Thyroid gland (tissue), 4 donors: ENCODE measurements around the gene FNDC3B. TPM values are rescaled to one million over a fixed set of nuclear protein-coding genes. Genes with fewer than 3 reads are reported as not detected.

Experiments used
- DNase-seq, 2 donors: peaks; one replicate each; pipeline ENCODE4 v3.0.0-alpha.2; 2019
- H3K27ac ChIP-seq, 3 donors: fragments of 200-600 bp; sonication (generic); 1 replicate in 2 of 3; 2 replicates in 1 of 3; pipeline ENCODE4 v1.5.1; 2016 to 2019; ENCODE audit warnings: mild to moderate bottlenecking in 1 of 3, moderate library complexity in 1 of 3
- H3K27me3 ChIP-seq: fragments of 200-600 bp; sonication (generic); one replicate; pipeline ENCODE4 v1.5.1; 2019
- H3K36me3 ChIP-seq, 2 donors: fragments of 200-600 bp; sonication (generic); one replicate each; pipeline ENCODE4 v1.5.1; 2016 to 2019
- H3K4me1 ChIP-seq, 2 donors: fragments of 200-600 bp; sonication (generic); one replicate each; pipeline ENCODE4 v1.5.1; 2017 to 2019
- H3K4me3 ChIP-seq, 3 donors: fragments of 200-600 bp; sonication (generic); replicated peaks in 1 of 3; 1 replicate in 2 of 3; 2 replicates in 1 of 3; pipeline ENCODE4 v1.5.1; 2016; ENCODE audit warnings: mild to moderate bottlenecking in 1 of 3
- H3K9me3 ChIP-seq: fragments of 200-600 bp; sonication (generic); one replicate; pipeline ENCODE4 v1.5.1; 2017
- POLR2A ChIP-seq, 2 donors: fragments of 450-650 bp; IDR thresholded peaks; one replicate each; pipeline ENCODE4 v1.6.1; 2017; ENCODE audit warnings: antibody characterized with exemption in 2 of 2, mild to moderate bottlenecking in 2 of 2, moderate library complexity in 1 of 2
- WGBS, 2 donors: methylation state at CpG; one replicate each; pipeline ENCODE4 v1.1.5; 2017; 5-methylcytosine and 5-hydroxymethylcytosine counted together
- intact Hi-C: fragments of 100-400 bp; cut with DNase I; formaldehyde crosslinking; loops from one replicate; pipeline ENCODE4 v1.15.1; 2023
- total RNA-seq, 4 donors: library from RNA; depleted of rRNA; stranded (reverse); fragments of >200 nt; gene quantifications; one replicate each; pipeline ENCODE4 v1.2.3, GENCODE V29; 2016
- TF ChIP-seq, protein P1 (sequence below), 6 experiments: fragments of 200-600 bp in 3 of 6; fragments of 450-650 bp in 3 of 6; sonication (generic) in 3 of 6; IDR thresholded peaks; one replicate each; pipeline ENCODE4 v1.5.1; 2016 to 2019; ENCODE audit warnings: antibody characterized with exemption in 6 of 6, mild to moderate bottlenecking in 2 of 6, inconsistent platforms in 1 of 6, moderate library complexity in 1 of 6

Gene FNDC3B
- total RNA-seq, 4 donors from 2014 or later = 118 to 172 (median 146) TPM

DNA sequence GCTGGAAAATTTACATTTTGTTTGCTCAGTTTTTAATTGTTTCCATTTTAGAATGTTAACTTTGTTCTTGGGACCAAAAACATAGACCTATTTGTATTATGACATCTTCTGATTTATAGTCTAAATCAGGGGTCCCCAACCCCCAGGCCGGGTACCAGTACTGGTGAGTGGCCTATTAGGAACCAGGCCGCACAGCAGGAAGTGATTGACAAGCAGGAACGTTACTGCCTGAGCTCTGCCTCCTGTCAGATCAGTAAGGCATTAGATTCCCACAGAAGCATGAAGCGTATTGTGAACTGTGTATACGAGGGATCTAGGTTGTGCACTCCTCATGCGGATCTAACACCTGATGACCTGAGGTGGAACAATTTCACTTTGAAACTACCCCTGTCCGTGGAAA, 357.0 kb downstream of the FNDC3B start:
- WGBS, 2 donors = 84 to 85% methylated on average over 7 of the region's 7 CpGs

GRCh38 chr3:172397716-172398405, 358.5 kb downstream of the FNDC3B start:
- no peak for DNase-seq
- 85 to 87% methylated on average over 1 of the region's 1 CpG for WGBS, 2 donors
- no peaks in the 10 kb centered on the region for H3K4me1 ChIP-seq

More for the DNA sequence above, 357.0 kb downstream of the FNDC3B start:
- no peak for DNase-seq
- TF ChIP-seq POLR2A (IDR thresholded peaks at IDR 0.05) = no peak
- TF ChIP-seq, protein P1, sequence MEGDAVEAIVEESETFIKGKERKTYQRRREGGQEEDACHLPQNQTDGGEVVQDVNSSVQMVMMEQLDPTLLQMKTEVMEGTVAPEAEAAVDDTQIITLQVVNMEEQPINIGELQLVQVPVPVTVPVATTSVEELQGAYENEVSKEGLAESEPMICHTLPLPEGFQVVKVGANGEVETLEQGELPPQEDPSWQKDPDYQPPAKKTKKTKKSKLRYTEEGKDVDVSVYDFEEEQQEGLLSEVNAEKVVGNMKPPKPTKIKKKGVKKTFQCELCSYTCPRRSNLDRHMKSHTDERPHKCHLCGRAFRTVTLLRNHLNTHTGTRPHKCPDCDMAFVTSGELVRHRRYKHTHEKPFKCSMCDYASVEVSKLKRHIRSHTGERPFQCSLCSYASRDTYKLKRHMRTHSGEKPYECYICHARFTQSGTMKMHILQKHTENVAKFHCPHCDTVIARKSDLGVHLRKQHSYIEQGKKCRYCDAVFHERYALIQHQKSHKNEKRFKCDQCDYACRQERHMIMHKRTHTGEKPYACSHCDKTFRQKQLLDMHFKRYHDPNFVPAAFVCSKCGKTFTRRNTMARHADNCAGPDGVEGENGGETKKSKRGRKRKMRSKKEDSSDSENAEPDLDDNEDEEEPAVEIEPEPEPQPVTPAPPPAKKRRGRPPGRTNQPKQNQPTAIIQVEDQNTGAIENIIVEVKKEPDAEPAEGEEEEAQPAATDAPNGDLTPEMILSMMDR (IDR thresholded peaks at IDR 0.05) = no peak
- Histone ChIP-seq H3K27me3 (no peaks in the 10 kb centered on the region), H3K4me1 (no peaks in the 10 kb centered on the region), H3K36me3 (peaks cover 4% of the 10 kb centered on the region in 2 donors), H3K27ac (no peak overlapping the region), H3K4me3 (no peak overlapping the region), H3K9me3 (no peaks in the 10 kb centered on the region)
- intact Hi-C loops = no loop called here

GRCh38 chr3:172398484-172398883, 359.1 kb downstream of the FNDC3B start:
- no peak for TF ChIP-seq POLR2A (IDR thresholded peaks at IDR 0.05)
- TF ChIP-seq, protein P1 (IDR thresholded peaks at IDR 0.05) = no peak
- H3K27ac ChIP-seq = no peak overlapping the region
- peaks cover 4% of the 10 kb centered on the region in 2 donors for H3K36me3 ChIP-seq
- no peaks in the 10 kb centered on the region for H3K9me3 ChIP-seq
- DNase-seq = no peak
- no peak overlapping the region for H3K4me3 ChIP-seq
- 98 to 99% methylated on average over 4 of the region's 4 CpGs for WGBS, 2 donors
- no peaks in the 10 kb centered on the region for H3K4me1 ChIP-seq
- no peaks in the 10 kb centered on the region for H3K27me3 ChIP-seq
- intact Hi-C loops = no loop called here

More at GRCh38 chr3:172397716-172398405, 358.5 kb downstream of the FNDC3B start:
- Histone ChIP-seq H3K27me3 (no peaks in the 10 kb centered on the region), H3K9me3 (no peaks in the 10 kb centered on the region), H3K4me3 (no peak overlapping the region), H3K36me3 (peaks cover 4% of the 10 kb centered on the region in 2 donors), H3K27ac (no peak overlapping the region)
- intact Hi-C loops = no loop called here
- TF ChIP-seq POLR2A (IDR thresholded peaks at IDR 0.05) = no peak
- TF ChIP-seq, protein P1 (IDR thresholded peaks at IDR 0.05) = no peak

DNA sequence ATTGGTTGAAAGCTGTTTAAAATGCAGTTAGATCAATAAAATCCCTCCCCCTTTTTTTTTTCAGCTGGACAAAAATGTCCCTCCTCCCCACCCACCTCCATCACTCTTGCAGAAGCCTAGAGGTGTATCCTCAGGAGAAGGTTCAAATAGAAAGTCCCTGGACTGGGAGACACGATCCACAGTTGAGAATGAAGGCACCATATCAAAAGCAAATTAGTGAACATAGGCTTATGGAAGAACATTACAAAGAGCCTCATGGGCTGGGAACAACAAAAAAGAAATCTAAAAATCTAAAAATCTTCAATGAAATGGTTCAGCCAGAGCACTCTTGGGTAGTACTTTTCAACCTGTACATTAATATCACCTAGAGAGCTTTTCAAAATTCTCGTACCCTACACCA, 362.7 kb downstream of the FNDC3B start:
- no peak for DNase-seq
- Histone ChIP-seq H3K27ac (no peak overlapping the region), H3K27me3 (no peaks in the 10 kb centered on the region), H3K36me3 (peaks cover 1 to 3% of the 10 kb centered on the region in 2 donors), H3K4me3 (no peak overlapping the region), H3K4me1 (no peaks in the 10 kb centered on the region), H3K9me3 (no peaks in the 10 kb centered on the region)
- intact Hi-C loops = no loop called here
- TF ChIP-seq, protein P1 (IDR thresholded peaks at IDR 0.05) = no peak
- no peak for TF ChIP-seq POLR2A (IDR thresholded peaks at IDR 0.05)
- WGBS, 2 donors = 72 to 99% methylated on average over 2 of the region's 2 CpGs

DNA sequence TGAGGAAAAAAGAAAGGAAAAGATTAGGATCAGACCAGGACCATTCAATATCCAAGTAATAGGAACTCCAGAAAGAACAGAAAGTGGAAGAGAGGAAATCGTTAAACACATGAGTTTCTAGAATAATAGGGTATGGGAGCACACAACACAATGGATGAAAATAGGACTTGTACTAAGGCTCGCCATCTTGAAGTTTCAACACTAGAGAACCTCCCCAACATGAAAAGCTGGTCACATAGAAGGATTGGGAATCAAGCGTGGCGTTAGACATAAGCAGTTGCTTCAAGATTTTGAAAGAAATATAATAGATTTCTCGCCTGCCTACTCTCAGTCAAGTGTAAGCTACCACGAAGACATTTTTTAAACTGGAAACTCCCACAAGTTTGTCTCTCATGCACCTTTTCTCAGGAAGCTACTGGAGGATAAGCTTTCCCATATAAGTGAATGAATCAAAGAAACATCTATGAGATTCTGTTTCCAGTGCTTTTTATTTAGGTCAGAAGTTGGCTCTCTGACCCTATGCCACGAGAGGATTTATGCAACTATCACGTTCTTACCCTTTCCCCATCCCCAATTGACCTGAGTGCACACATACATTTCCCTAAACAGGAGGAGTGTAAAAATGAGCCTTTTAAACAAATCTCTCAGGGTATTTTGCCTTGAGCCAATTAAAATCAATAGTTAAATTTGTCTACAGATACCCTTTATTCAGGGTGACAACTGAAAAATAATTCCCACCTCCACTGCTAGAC, 363.7 kb downstream of the FNDC3B start:
- no peak overlapping the region for H3K27ac ChIP-seq
- intact Hi-C loops = no loop called here
- H3K9me3 ChIP-seq = no peaks in the 10 kb centered on the region
- no peak for TF ChIP-seq POLR2A (IDR thresholded peaks at IDR 0.05)
- TF ChIP-seq, protein P1 (IDR thresholded peaks at IDR 0.05) = no peak
- H3K4me1 ChIP-seq = no peaks in the 10 kb centered on the region
- H3K36me3 ChIP-seq = no peaks in the 10 kb centered on the region
- no peak overlapping the region for H3K4me3 ChIP-seq
- DNase-seq = no peak
- WGBS, 2 donors = 93 to 96% methylated on average over 8 of the region's 8 CpGs
- H3K27me3 ChIP-seq = no peaks in the 10 kb centered on the region
